ENCODE measurements around the gene C1QL4.

DNA sequence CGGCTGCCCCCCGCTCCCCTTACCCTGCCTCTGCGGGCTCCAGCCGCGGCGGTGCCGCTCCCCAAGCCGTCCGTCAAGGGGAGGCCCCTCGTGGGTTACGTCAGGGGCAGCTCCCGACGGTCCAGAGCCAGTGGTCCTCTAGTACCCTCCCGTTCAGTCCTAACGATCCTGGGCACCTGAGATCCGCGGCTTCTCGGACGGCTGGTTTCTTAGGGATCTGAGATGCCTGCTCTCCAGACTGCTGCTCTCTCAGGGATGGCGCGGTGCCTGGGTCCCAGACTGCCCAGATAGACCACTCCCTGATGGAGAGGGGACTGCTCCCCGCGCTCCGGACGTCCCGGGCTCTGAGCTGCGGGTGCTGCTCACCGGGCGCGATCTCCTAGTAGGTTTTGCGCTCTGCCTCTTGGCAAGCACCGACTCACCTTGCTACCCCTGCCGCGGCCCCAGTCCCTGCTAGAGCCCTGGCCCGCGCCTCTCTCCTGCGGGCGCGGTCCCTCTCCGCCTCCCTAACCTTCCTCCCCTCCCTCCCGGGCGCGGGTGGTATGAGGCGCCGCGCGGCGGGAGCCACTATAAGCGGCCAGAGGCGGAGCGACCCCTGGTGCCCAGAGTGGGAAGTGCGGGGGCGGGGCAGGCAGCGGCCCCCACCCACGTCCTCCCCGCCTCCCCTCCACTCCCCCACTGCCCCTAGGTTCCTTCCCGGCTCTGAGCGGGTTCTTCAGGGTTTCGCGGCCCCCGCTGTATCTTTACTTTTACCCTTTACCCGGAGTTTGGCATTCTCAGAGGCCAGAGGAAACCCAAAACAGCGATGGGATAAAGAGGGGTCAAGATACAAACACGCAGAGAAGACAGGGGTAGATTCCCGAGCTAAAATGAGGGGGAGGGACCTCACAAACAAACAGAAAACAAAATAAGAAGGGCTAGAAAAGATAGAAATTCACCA lies at the start of gene C1QL4:
- TF ChIP-seq POLR2A (IDR thresholded peaks at IDR 0.05) = no peak
- TF ChIP-seq, protein P1, sequence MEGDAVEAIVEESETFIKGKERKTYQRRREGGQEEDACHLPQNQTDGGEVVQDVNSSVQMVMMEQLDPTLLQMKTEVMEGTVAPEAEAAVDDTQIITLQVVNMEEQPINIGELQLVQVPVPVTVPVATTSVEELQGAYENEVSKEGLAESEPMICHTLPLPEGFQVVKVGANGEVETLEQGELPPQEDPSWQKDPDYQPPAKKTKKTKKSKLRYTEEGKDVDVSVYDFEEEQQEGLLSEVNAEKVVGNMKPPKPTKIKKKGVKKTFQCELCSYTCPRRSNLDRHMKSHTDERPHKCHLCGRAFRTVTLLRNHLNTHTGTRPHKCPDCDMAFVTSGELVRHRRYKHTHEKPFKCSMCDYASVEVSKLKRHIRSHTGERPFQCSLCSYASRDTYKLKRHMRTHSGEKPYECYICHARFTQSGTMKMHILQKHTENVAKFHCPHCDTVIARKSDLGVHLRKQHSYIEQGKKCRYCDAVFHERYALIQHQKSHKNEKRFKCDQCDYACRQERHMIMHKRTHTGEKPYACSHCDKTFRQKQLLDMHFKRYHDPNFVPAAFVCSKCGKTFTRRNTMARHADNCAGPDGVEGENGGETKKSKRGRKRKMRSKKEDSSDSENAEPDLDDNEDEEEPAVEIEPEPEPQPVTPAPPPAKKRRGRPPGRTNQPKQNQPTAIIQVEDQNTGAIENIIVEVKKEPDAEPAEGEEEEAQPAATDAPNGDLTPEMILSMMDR (IDR thresholded peaks at IDR 0.05) = peak; percentile 23 to 99 (median 74)

All from Peyer's patch (tissue), 4 donors.